NT2/D1 (cell line): ENCODE results near the gene XPC.

ENCODE experiments used
- SUZ12 ChIP-seq: IDR thresholded peaks from 2 replicates; pipeline ENCODE4 v1.6.1; 2011; ENCODE audit not compliant: insufficient read length, insufficient read depth; ENCODE audit errors: extremely low read depth
- ZNF274 ChIP-seq: IDR thresholded peaks from 2 replicates; pipeline ENCODE4 v1.6.1; 2011; ENCODE audit warnings: mild to moderate bottlenecking, low read depth, low read length

DNA sequence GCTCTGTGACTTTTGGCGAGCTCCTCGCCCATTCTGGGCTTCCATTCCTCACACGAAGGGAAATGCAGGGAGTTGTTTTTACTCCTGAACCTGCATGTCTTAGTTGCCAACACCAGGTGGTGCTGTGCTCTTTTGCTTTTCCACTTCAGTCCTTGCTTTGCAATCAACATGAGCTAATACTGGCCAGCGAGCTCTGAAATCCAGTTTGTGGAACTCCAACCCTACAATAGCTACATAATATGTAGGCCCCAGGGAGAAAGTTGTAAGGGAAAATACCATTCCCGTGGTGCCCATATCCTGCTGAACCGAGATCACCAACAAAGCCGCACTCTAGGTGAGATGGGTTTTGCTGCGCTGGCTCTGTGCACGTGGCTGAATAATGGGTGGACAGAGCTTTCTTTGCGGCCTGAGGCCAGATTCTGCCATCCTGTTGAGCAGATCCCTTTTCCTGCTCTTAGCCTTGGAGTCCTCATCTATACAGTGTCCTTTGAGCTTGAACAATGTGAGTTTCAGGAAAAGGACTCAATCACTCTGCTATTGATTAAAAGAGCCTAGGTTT is 25.2 kb upstream of the XPC start:
- TF ChIP-seq SUZ12 (no peak), ZNF274 (no peak)
